Amniotic epithelial cell (primary cell): ENCODE data around the gene HOXA1.

Source experiments
- DNase-seq: peaks from one replicate; pipeline ENCODE4 v3.0.0-alpha.2; 2010; ENCODE audit warnings: low read depth

The HOXA1 gene

GRCh38 chr7:27095897-27096767 lies at the start of gene HOXA1:
HOXA1 (minus strand) TSS chr7:27096000; CDS start chr7:27095912, 88 bp downstream.
- peak; percentile 88 for DNase-seq

- no peak for DNase-seq
These were observed 49.5 kb upstream of the HOXA1 start for GRCh38 chr7:27145165-27145913.

- DNase-seq, result no peak
These were observed 49.0 kb upstream of the HOXA1 start for GRCh38 chr7:27144781-27145164.

- no peak for DNase-seq
These were observed 48.4 kb upstream of the HOXA1 start for GRCh38 chr7:27143950-27144780.

GRCh38 chr7:27143023-27143949 lies 47.5 kb upstream of the HOXA1 start, which contains the start of gene HOXA5:
HOXA5 (minus strand) TSS chr7:27143681; CDS start chr7:27143607, 74 bp downstream.
- DNase-seq, result peak; percentile 99

GRCh38 chr7:27142580-27143022 lies 46.8 kb upstream of the HOXA1 start:
- no peak for DNase-seq

GRCh38 chr7:27141923-27142579 lies 46.3 kb upstream of the HOXA1 start:
- no peak for DNase-seq

GRCh38 chr7:27141137-27141922 lies 45.5 kb upstream of the HOXA1 start:
- no peak for DNase-seq

- DNase-seq, result no peak
These were observed 44.5 kb upstream of the HOXA1 start for GRCh38 chr7:27140126-27140857.

GRCh38 chr7:27139334-27140125 lies 43.7 kb upstream of the HOXA1 start:
- no peak for DNase-seq

- no peak for DNase-seq
These were observed 43.2 kb upstream of the HOXA1 start for GRCh38 chr7:27138985-27139333.

- no peak for DNase-seq
These were observed 42.7 kb upstream of the HOXA1 start for GRCh38 chr7:27138472-27138871.

GRCh38 chr7:27137640-27138315 lies 42.0 kb upstream of the HOXA1 start:
- no peak for DNase-seq

GRCh38 chr7:27134392-27134791 lies 38.6 kb upstream of the HOXA1 start:
- peak; percentile 92 for DNase-seq

- DNase-seq, result no peak
These were observed 37.8 kb upstream of the HOXA1 start for GRCh38 chr7:27133409-27134231.

- no peak for DNase-seq
These were observed 37.2 kb upstream of the HOXA1 start for GRCh38 chr7:27132978-27133377.

GRCh38 chr7:27132214-27132613 lies 36.4 kb upstream of the HOXA1 start:
- peak; percentile 40 for DNase-seq
